Thyroid gland (tissue), 4 donors: ENCODE data around the gene GOLGA2.

Source experiments
- POLR2A ChIP-seq, 2 donors: fragments of 450-650 bp; IDR thresholded peaks; one replicate each; pipeline ENCODE4 v1.6.1; 2017; ENCODE audit warnings: antibody characterized with exemption in 2 of 2, mild to moderate bottlenecking in 2 of 2, moderate library complexity in 1 of 2
- TF ChIP-seq, protein P1 (sequence below), 6 experiments: fragments of 200-600 bp in 3 of 6; fragments of 450-650 bp in 3 of 6; sonication (generic) in 3 of 6; IDR thresholded peaks; one replicate each; pipeline ENCODE4 v1.5.1; 2016 to 2019; ENCODE audit warnings: antibody characterized with exemption in 6 of 6, mild to moderate bottlenecking in 2 of 6, inconsistent platforms in 1 of 6, moderate library complexity in 1 of 6

- TF ChIP-seq, protein P1, sequence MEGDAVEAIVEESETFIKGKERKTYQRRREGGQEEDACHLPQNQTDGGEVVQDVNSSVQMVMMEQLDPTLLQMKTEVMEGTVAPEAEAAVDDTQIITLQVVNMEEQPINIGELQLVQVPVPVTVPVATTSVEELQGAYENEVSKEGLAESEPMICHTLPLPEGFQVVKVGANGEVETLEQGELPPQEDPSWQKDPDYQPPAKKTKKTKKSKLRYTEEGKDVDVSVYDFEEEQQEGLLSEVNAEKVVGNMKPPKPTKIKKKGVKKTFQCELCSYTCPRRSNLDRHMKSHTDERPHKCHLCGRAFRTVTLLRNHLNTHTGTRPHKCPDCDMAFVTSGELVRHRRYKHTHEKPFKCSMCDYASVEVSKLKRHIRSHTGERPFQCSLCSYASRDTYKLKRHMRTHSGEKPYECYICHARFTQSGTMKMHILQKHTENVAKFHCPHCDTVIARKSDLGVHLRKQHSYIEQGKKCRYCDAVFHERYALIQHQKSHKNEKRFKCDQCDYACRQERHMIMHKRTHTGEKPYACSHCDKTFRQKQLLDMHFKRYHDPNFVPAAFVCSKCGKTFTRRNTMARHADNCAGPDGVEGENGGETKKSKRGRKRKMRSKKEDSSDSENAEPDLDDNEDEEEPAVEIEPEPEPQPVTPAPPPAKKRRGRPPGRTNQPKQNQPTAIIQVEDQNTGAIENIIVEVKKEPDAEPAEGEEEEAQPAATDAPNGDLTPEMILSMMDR (IDR thresholded peaks at IDR 0.05): no peak
- no peak for TF ChIP-seq POLR2A (IDR thresholded peaks at IDR 0.05)
Measured at GRCh38 chr9:128257086-128257825, 18.6 kb downstream of the GOLGA2 start.
